ENCODE results near the gene HIRA. TPM values are rescaled to one million over a fixed set of nuclear protein-coding genes. Genes with fewer than 3 reads are reported as not detected.

The HIRA gene
- total RNA-seq, 4 donors from 2014 or later: 63.8 to 139 (median 107) TPM

GRCh38 chr22:19456541-19456940 lies 25.0 kb upstream of the HIRA start:
- intact Hi-C loops (cut with DNase I): no loop called here
- Histone ChIP-seq H3K4me1 (no peaks in the 10 kb centered on the region), H3K36me3 (peaks cover 38 to 67% of the 10 kb centered on the region in 2 donors), H3K9me3 (no peaks in the 10 kb centered on the region), H3K4me3 (replicated peaks in 1 of 3) (no peak overlapping the region), H3K27me3 (no peaks in the 10 kb centered on the region), H3K27ac (no peak overlapping the region)
- 89 to 91% methylated on average over 10 of the region's 10 CpGs for WGBS, 2 donors
- TF ChIP-seq, protein P1, sequence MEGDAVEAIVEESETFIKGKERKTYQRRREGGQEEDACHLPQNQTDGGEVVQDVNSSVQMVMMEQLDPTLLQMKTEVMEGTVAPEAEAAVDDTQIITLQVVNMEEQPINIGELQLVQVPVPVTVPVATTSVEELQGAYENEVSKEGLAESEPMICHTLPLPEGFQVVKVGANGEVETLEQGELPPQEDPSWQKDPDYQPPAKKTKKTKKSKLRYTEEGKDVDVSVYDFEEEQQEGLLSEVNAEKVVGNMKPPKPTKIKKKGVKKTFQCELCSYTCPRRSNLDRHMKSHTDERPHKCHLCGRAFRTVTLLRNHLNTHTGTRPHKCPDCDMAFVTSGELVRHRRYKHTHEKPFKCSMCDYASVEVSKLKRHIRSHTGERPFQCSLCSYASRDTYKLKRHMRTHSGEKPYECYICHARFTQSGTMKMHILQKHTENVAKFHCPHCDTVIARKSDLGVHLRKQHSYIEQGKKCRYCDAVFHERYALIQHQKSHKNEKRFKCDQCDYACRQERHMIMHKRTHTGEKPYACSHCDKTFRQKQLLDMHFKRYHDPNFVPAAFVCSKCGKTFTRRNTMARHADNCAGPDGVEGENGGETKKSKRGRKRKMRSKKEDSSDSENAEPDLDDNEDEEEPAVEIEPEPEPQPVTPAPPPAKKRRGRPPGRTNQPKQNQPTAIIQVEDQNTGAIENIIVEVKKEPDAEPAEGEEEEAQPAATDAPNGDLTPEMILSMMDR (IDR thresholded peaks at IDR 0.05): no peak
- no peak for TF ChIP-seq POLR2A (IDR thresholded peaks at IDR 0.05)
- no peak for DNase-seq

DNA sequence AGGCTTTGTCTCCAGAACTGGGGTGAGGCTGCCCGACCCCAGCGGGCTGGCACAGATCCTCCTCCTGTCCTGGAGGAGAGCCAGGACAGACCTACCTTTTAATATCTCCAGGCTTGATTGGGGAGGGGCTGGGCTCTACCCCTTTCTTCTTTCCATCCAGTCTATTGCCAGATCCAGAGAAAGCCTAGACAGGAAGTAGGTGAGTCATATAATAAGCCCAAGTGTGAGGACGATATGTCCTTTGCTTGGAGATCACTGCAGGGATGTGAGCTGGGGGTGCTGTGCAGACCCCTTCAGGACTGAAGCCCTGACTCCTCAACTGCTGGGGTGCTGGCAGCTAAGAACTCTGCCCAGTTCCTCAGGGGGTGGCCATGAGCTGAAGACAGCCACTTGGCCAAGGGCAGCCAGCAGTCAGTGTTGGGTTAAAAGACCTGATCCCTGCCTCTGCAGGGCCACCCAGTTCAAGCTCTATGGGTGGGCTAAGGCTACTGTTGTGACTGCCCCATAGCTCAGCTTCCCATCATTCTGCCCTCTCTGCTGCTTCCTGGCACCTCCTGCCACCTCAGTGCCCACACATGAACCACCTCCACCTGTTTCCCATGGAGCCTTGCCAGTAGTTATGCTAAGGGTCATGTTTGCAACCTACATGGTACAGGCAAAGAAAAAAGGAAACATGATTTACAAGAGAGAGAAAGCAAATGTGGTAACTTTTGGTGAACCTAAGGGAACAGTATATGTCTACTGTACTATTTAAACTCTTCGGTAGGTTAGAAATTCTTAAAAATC lies 24.2 kb upstream of the HIRA start:
- Histone ChIP-seq H3K27me3 (no peaks in the 10 kb centered on the region), H3K27ac (no peak overlapping the region), H3K4me3 (replicated peaks in 1 of 3) (no peak overlapping the region), H3K4me1 (no peaks in the 10 kb centered on the region), H3K36me3 (peaks cover 38 to 64% of the 10 kb centered on the region in 2 donors), H3K9me3 (no peaks in the 10 kb centered on the region)
- 66 to 90% methylated on average over 4 of the region's 4 CpGs for WGBS, 2 donors
- no peak for DNase-seq
- TF ChIP-seq, protein P1 (IDR thresholded peaks at IDR 0.05): no peak
- no peak for TF ChIP-seq POLR2A (IDR thresholded peaks at IDR 0.05)
- intact Hi-C loops (cut with DNase I): no loop called here

DNA sequence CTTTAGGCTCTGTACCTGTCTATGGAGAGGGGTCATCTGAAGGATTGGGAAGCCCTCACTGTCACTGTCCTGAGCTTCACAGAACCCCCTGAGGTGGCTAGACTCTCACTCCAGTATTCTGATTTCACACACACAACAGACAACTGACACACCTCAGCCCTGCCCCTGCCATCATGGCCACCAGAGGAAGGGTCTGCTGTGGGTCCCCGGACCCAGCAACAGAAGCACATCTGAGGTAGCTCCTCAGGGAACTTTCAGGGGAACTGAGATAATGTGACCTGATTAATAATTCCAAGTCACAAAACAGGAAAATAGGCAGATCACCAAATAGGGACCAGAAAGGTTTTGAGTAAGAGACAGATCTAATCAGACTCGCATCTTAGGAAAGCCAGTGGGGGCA lies 23.5 kb upstream of the HIRA start:
- H3K36me3 ChIP-seq: peaks cover 38 to 61% of the 10 kb centered on the region in 2 donors
- 92 to 94% methylated on average over 2 of the region's 2 CpGs for WGBS, 2 donors
- intact Hi-C loops (cut with DNase I): no loop called here

GRCh38 chr22:19454156-19454555 lies 22.6 kb upstream of the HIRA start:
- TF ChIP-seq POLR2A (IDR thresholded peaks at IDR 0.05): no peak
- TF ChIP-seq, protein P1 (IDR thresholded peaks at IDR 0.05): no peak
- 88 to 89% methylated on average over 6 of the region's 6 CpGs for WGBS, 2 donors
- Histone ChIP-seq H3K27me3 (no peaks in the 10 kb centered on the region), H3K9me3 (no peaks in the 10 kb centered on the region), H3K4me3 (replicated peaks in 1 of 3) (no peak overlapping the region), H3K4me1 (no peaks in the 10 kb centered on the region), H3K27ac (no peak overlapping the region), H3K36me3 (peaks cover 38 to 60% of the 10 kb centered on the region in 2 donors)
- intact Hi-C loops (cut with DNase I): no loop called here
- DNase-seq: no peak

More for the DNA sequence above, 23.5 kb upstream of the HIRA start:
- no peak for DNase-seq
- TF ChIP-seq, protein P1 (IDR thresholded peaks at IDR 0.05): no peak
- Histone ChIP-seq H3K27ac (no peak overlapping the region), H3K4me1 (no peaks in the 10 kb centered on the region), H3K4me3 (replicated peaks in 1 of 3) (no peak overlapping the region), H3K27me3 (no peaks in the 10 kb centered on the region), H3K9me3 (no peaks in the 10 kb centered on the region)

DNA sequence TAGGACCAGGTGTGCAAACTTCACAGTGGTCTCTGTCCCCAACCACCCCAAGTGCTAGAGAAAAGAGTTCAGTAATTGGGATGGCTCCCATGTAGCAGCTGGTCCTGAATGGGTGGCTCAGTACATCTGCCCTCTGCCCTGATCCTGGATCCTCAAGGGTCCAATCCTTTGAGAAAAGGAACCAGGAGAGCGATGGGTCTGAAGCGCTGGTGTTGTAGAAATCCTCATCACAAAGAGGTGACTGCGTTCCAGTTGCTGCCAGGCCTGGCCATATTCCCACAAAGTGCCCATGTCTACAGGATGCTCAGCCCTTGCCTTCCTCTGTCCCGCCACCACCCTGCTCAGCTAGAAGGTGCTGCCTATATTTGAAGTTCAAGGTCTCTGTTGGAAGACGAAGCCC lies 22.2 kb upstream of the HIRA start:
- H3K27me3 ChIP-seq: no peaks in the 10 kb centered on the region
- peaks cover 2 to 3% of the 10 kb centered on the region in 2 donors for H3K4me1 ChIP-seq
- intact Hi-C loops (cut with DNase I): no loop called here
- 87 to 94% methylated on average over 5 of the region's 5 CpGs for WGBS, 2 donors
- H3K36me3 ChIP-seq: peaks cover 38 to 58% of the 10 kb centered on the region in 2 donors
- TF ChIP-seq, protein P1 (IDR thresholded peaks at IDR 0.05): no peak
- TF ChIP-seq POLR2A (IDR thresholded peaks at IDR 0.05): no peak
- DNase-seq: no peak
- H3K27ac ChIP-seq: no peak overlapping the region
- no peak overlapping the region for H3K4me3 ChIP-seq (replicated peaks in 1 of 3)
- H3K9me3 ChIP-seq: no peaks in the 10 kb centered on the region

Data from thyroid gland (tissue), 4 donors.